Ascending aorta (tissue), 2 donors: ENCODE measurements around the gene CCDC17. TPM values are rescaled to one million over a fixed set of nuclear protein-coding genes. Genes with fewer than 3 reads are reported as not detected.

Experiments
- DNase-seq, 2 donors: peaks; one replicate each; pipeline ENCODE4 v3.0.0-alpha.2; 2019; ENCODE audit warnings: low spot score in 2 of 2
- H3K27ac ChIP-seq, 2 donors: fragments of 200-600 bp; sonication (generic); one replicate each; pipeline ENCODE4 v1.5.1; 2016 to 2017; ENCODE audit warnings: mild to moderate bottlenecking in 1 of 2
- H3K27me3 ChIP-seq: fragments of 200-600 bp; sonication (generic); one replicate; pipeline ENCODE4 v1.5.1; 2017
- H3K36me3 ChIP-seq, 2 donors: fragments of 200-600 bp; sonication (generic); one replicate each; pipeline ENCODE4 v1.5.1; 2016
- H3K4me1 ChIP-seq, 2 donors: fragments of 200-600 bp; sonication (generic); one replicate each; pipeline ENCODE4 v1.5.1; 2016 to 2017; ENCODE audit warnings: mild to moderate bottlenecking in 1 of 2
- H3K4me3 ChIP-seq, 2 donors: fragments of 200-600 bp; sonication (generic); one replicate each; pipeline ENCODE4 v1.5.1; 2016 to 2017; ENCODE audit warnings: mild to moderate bottlenecking in 1 of 2
- H3K9me3 ChIP-seq, 2 donors: fragments of 200-600 bp; sonication (generic); one replicate each; pipeline ENCODE4 v1.5.1; 2016
- intact Hi-C: fragments of 100-400 bp; cut with DNase I; formaldehyde crosslinking; loops from one replicate; pipeline ENCODE4 v1.15.1; 2023
- total RNA-seq: library from RNA; depleted of rRNA; stranded (reverse); fragments of >200 nt; gene quantifications from one replicate; pipeline ENCODE4 v1.1.0, GENCODE V29; 2016
- TF ChIP-seq, protein P1 (sequence below), 3 experiments: fragments of 200-600 bp in 2 of 3; fragments of 450-650 bp in 1 of 3; sonication (generic) in 2 of 3; IDR thresholded peaks; one replicate each; pipeline ENCODE4 v1.5.1; 2016 to 2019; ENCODE audit warnings: antibody characterized with exemption in 3 of 3, mild to moderate bottlenecking in 1 of 3, moderate library complexity in 1 of 3

The CCDC17 gene
- total RNA-seq, 1 donor from 2014 or later, result not detected

DNA sequence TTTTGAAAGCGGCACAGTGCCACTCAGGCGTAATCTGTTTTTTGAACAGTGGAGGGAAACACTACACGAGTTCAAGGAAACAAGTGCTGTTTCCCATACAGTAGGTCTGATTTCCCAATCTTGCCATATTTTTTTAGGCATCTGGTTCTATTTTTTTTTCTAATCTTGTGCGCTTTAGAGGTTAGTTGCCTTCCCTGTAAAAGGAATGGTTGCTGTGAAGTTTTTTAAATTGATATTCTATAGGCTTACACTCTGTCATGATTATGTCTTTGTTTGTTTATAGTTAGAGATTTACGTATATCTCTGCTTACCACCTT, 38.8 kb downstream of the CCDC17 start:
- intact Hi-C loops, result no loop called here
- H3K9me3 ChIP-seq, result no peaks in the 10 kb centered on the region
- peak overlapping the region; percentile 84 to 89 for H3K4me3 ChIP-seq
- no peaks in the 10 kb centered on the region for H3K27me3 ChIP-seq
- no peak for DNase-seq
- H3K36me3 ChIP-seq, result no peaks in the 10 kb centered on the region
- H3K27ac ChIP-seq, result peak overlapping the region in 1 of 2 donors; percentile 89
- TF ChIP-seq, protein P1, sequence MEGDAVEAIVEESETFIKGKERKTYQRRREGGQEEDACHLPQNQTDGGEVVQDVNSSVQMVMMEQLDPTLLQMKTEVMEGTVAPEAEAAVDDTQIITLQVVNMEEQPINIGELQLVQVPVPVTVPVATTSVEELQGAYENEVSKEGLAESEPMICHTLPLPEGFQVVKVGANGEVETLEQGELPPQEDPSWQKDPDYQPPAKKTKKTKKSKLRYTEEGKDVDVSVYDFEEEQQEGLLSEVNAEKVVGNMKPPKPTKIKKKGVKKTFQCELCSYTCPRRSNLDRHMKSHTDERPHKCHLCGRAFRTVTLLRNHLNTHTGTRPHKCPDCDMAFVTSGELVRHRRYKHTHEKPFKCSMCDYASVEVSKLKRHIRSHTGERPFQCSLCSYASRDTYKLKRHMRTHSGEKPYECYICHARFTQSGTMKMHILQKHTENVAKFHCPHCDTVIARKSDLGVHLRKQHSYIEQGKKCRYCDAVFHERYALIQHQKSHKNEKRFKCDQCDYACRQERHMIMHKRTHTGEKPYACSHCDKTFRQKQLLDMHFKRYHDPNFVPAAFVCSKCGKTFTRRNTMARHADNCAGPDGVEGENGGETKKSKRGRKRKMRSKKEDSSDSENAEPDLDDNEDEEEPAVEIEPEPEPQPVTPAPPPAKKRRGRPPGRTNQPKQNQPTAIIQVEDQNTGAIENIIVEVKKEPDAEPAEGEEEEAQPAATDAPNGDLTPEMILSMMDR (IDR thresholded peaks at IDR 0.05), result no peak
- H3K4me1 ChIP-seq, result peaks cover 0 to 14% of the 10 kb centered on the region in 2 donors

DNA sequence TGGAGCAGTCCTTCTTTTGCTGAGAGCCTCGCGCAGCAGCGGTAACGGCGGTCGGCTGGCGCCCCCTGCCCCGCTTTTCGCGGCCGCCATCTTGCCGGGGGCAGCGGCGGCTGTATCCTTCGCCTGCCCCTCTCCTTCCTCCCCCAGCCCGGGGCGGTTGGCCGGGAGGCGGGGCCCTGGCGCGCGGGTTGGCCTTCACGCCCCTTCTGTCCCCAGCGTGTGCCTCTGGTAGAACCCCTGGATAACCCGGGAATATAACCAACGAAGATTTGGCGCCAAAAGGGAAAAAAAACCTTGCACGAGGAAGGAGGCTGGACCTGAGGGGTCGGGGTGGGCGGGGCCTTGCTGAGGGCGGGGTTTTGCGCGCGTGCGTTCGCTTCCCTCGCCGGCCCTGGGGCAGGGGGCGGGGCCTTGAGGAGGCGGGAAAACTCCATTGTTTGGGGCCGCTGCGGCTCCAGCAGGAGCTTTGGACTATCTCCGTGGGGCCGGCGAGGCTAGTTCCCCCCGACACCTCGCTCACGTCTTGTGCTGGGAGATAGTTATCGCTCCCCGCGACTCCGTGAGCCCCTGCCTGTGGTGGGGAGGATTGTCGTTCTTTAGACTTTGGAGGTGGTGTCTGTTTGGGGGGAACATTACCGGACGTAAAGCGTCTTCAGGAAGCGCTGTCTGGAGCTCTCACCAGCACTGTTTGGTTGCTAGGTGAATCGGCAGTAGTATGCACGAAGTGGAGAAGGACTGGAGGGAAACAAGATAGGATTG, 39.3 kb downstream of the CCDC17 start:
- no peaks in the 10 kb centered on the region for H3K27me3 ChIP-seq
- peak overlapping the region; percentile 84 to 89 for H3K4me3 ChIP-seq
- DNase-seq, result peak; percentile 40 to 91
- peak overlapping the region; percentile 89 to 90 for H3K27ac ChIP-seq
- TF ChIP-seq, protein P1 (IDR thresholded peaks at IDR 0.05), result no peak
- H3K36me3 ChIP-seq, result no peaks in the 10 kb centered on the region
- intact Hi-C loops, result loop anchor here (1.0 to 5.0 kb wide), 3 partner anchors 102 to 852 kb away; partner anchors contain the start of genes GPBP1L1, IPP and RNU5D-1
- peaks cover 0 to 14% of the 10 kb centered on the region in 2 donors for H3K4me1 ChIP-seq
- H3K9me3 ChIP-seq, result no peaks in the 10 kb centered on the region

DNA sequence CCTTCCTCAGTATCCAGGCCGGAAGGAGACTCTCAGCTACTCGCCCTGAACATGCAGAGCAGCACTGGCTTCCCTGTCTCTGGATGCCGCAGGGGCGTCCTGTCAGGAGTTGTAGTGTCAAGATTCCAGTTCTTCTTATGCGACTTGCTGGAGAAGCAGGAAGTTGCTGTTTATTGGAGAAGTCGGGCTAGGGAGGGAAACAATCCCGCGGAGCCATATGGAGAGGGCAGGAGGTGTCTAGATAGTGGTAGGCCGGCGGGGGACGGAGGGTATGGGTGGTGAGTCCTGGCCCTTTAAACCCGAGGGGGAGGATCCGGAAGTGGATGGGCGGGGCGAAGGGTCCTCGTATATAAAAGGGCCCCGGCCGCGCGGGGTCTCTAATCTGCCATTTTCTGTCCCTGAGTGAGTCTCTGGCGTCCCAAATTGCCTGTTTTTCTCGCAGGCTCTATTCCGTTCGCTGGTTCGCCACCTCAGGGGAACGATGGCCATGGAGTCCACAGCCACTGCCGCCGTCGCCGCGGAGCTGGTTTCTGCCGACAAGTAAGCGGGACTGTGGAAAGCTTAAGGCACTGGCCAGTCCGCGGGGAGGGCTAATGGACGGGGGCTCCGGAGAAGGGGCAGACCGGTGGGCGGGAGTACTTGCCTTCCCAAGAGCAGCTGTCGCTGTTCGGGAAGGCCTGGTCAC, 40.0 kb downstream of the CCDC17 start, which contains the start of gene NASP:
NASP (plus strand) TSS at position 376 of the 685 bp plus-strand sequence; CDS start at position 482, 106 bp downstream.
- Histone ChIP-seq H3K4me3 (peak within 1 kb of the TSS; percentile 84 to 89), H3K4me1 (peaks cover 0 to 14% of the 10 kb centered on the region in 2 donors), H3K36me3 (no peaks in the 10 kb centered on the region), H3K27me3 (no peaks in the 10 kb centered on the region), H3K27ac (peak within 1 kb of the TSS; percentile 89 to 90), H3K9me3 (no peaks in the 10 kb centered on the region)
- intact Hi-C loops, result loop anchor here (1.0 to 5.0 kb wide), 3 partner anchors 102 to 852 kb away; partner anchors contain the start of genes GPBP1L1, IPP and RNU5D-1
- DNase-seq, result peak; percentile 62 to 94
- TF ChIP-seq, protein P1 (IDR thresholded peaks at IDR 0.05), result no peak

DNA sequence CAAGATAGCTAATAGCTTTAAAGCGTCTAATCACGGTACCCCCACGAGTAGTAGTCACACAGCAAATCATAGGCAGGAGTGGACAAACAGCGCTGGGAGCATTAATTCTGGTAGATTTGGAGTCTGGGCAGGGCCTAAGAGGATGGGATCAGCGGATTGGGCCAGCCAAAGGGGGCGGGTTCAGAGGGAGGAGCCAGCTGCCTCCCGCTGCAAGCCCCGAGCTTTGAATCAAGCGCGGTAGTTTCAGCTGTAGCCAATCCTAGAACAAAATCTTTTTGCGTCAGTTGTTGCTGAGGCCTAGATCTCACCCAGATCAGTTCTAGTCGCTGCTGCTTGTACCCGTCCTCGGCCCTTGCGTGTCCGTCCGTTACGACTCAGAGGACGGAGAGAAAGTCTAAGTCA, 40.6 kb downstream of the CCDC17 start:
- intact Hi-C loops, result loop anchor here (5.0 kb wide), 2 partner anchors 169 to 851 kb away; partner anchors contain the start of genes IPP and RNU5D-1
- no peaks in the 10 kb centered on the region for H3K27me3 ChIP-seq

DNA sequence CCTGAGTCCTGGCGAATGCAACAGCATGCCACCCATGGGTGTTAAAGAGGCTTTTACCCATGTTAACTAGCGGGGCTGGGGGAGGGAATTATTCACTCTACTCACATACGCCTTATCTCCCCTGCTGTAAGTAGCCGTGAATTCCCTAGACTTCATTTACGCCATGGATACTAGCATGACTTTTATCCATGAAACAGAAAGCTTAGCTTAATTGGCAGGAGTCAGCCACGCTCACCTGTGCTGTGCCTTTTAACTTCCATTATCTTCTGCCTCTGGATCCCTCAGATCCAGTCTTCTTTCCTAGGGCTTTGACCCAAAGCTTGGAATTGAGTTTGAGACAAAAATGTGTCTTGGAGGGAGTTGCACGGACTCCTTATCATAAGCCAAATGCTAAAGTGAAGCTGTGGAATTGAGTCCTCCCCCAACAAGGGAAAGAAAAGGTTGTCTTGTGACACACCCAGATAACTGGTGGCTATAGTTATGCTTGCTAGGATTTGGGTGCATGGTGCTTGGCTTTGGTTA, 49.7 kb downstream of the CCDC17 start:
- intact Hi-C loops, result loop anchor here (5.0 kb wide), 1 partner anchor 562 kb away; the partner anchor contains the start of genes HECTD3 and UROD
- H3K27me3 ChIP-seq, result no peaks in the 10 kb centered on the region
- no peak overlapping the region for H3K27ac ChIP-seq
- H3K4me1 ChIP-seq, result no peaks in the 10 kb centered on the region
- H3K36me3 ChIP-seq, result peaks cover 4 to 7% of the 10 kb centered on the region in 2 donors
- no peak for DNase-seq
- TF ChIP-seq, protein P1 (IDR thresholded peaks at IDR 0.05), result no peak
- no peaks in the 10 kb centered on the region for H3K9me3 ChIP-seq
- H3K4me3 ChIP-seq, result no peak overlapping the region

More for the DNA sequence above, 40.6 kb downstream of the CCDC17 start:
- H3K4me1 ChIP-seq, result peaks cover 0 to 14% of the 10 kb centered on the region in 2 donors
- TF ChIP-seq, protein P1 (IDR thresholded peaks at IDR 0.05), result no peak
- no peaks in the 10 kb centered on the region for H3K36me3 ChIP-seq
- peak; percentile 87 to 97 for DNase-seq
- no peaks in the 10 kb centered on the region for H3K9me3 ChIP-seq
- peak overlapping the region; percentile 89 to 90 for H3K27ac ChIP-seq
- H3K4me3 ChIP-seq, result peak overlapping the region; percentile 84 to 89
